Activated CD4-positive, alpha-beta T cell treated with anti-CD3 and anti-CD28 coated beads, Interleukin-2, Interleukin-6, amounts not matched to agents 100 ng/mL and 50 ng/mL, durations not matched to agents 16 hours and 8 hours (primary cell): ENCODE measurements around the gene KIF7.

Experiments
- DNase-seq: peaks from one replicate; pipeline ENCODE4 v3.0.0-alpha.2; 2020

The KIF7 gene

DNA sequence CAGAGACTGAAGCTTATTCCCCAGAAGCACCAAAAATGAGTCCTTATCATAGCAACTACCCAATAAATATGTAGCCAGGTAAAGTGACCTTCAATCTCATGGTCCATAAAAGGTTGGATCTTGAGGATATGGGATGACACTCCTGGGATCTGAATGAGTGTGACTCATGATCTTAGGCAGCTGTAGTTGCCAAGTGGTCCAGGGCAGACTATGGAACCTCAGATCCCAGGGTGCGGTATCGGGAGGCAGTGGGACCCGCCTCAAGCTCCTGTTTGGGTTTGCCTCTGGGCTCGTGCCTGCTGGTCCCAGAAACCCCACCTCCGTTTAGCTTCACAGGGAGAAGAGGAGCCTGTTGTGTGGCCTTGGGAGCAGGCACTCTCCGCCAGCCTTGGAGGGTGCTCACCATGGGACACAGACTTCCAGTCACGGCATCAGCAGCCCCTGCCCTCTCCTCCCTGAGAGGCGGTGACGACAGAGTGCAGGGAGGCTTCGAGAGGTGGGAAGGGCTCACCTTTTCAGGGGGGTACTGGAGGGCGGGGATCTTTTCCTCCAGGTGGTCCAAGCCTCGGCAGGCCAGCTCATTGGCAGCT, 15.8 kb upstream of the KIF7 start:
- DNase-seq = no peak

DNA sequence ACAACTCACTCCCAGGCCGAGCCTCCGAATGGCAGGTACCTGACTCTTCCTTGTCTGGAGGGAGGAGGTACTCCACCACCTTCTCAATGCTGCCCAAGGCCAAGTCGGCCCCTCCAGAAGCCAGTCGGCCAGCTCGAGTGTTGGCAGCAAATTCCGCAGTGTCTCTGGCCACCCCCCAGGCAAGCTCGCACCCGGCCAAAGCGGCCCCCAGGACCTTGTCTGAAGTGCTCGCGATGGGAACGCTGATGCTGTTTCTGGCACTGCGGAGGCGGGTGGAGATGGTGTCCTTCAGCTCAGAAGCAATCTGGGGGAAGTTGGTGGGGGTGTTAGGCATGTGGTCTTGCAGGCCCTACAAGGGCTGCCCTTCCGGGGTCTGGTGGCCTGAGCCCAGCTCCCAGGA, 14.7 kb upstream of the KIF7 start:
- no peak for DNase-seq

GRCh38 chr15:89669309-89669865, 14.1 kb upstream of the KIF7 start:
- no peak for DNase-seq

GRCh38 chr15:89668171-89668570, 12.9 kb upstream of the KIF7 start:
- no peak for DNase-seq

GRCh38 chr15:89667706-89667960, 12.4 kb upstream of the KIF7 start:
- DNase-seq = no peak

DNA sequence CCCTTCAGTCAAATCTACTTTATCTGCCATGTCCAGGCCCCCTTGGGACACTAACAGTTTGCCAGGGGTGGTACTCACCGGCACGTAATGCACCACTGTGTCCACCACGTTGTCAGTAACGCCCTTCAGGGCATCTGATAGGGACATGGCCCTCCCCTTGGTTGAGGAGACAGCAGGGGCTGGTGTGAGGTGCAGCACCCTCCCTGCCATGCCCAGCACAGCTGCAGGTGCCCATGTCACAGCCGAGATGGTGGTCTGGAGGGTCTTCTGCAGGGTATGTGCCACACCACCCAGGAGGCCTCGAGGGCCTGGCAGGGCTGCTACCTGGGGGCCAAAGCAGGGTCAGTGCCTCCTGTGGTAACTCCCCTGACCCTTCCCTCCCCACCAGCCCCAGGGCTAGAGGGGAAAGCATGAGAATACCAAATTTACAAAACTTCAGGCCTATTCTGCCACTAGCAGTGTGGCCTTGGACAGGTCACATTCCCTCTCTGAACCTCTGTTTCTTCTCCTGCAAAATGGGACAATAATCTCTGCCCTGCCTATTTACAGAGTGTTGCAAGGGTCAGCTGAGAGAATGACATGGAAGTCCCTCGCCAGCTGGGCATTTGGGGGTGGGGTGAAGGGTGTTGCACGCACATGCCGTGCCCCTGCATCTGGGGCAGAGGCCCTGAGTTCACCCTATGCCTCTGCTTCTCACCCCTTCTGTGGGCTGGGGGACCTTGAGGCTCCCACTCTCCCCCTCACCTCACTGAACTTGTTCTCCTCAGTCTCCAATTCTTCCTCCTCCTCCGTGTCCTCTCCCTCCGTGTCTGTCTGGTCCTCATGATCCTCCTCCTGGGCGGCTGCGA, 11.8 kb upstream of the KIF7 start:
- no peak for DNase-seq

DNA sequence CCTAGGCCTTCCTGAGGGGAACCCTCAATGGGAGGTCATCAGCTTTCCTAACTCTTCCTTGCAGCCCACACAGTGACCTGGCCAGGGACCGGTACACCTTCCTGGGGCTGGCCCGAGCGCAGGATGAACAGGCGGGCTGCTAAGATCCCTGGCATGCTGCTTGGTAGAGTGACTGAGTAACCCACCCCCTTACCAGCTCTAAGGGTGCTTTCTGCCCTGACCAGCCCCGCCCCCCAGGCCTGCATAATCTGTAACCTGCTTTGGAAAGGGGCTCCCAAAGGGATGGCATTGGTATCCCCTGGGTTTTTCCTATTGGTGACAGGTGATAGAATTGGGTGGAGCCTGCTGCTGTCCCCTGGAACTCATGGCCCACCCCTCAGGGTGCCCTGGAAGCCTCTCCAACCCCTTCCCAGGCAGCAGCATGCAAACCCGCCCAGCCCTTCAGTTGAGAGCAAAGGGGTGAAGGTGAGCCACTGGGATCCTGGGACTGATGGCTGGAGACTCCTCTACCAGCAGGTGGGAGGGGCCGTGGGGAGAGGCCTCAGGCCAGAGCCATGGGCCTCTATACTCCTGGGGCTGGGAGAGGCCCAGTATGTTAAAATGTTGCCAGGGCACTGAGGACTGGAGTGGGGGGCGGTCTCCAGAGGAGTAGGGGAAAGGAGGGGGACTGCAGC, 11.1 kb upstream of the KIF7 start:
- no peak for DNase-seq

- peak; percentile 31 for DNase-seq
These were observed 10.3 kb upstream of the KIF7 start for GRCh38 chr15:89665449-89666181.

DNA sequence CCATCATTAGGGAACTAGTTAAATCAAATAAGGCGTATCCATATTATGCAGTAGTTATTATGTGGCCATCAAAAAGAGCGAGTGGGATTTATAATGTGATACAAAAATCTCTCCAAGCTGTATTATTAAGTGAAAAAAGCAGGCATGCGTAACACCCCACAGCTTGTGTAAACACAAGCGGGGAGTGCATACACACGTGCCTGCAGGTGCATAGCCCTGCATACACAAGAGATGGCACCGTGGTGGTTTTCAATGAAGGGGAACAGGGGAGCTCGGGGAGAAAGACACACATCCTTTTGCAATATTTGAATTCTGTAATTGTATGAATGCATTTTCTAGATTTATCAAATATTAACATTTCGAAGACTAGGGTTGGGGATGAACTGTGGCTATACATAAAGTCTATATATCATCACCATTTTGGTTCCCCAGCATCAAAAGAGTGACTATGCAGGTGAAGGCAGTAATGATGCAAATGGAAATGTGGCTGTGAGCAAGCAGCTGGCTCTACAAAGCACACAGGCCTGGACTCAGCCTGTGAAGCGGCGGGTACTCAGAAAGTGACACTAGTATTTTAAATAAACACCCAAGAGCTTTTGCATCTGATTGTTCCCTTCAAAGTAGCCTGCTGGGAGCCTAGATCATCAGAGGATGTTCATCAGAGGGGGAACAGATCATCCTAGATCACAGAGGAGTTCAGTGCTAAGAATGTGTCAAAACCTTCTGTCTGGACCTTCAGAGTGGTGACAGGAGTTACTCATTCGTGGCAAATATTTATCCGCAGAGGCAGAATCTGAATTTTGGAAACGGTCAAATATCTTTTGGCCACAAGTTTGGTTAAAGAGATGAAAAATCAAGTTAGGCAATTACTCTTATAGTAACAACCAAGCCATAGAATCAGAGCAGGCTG, 9.4 kb upstream of the KIF7 start:
- no peak for DNase-seq

GRCh38 chr15:89662893-89663626, 7.8 kb upstream of the KIF7 start:
- no peak for DNase-seq

GRCh38 chr15:89660556-89660955, 5.3 kb upstream of the KIF7 start:
- DNase-seq = no peak

- no peak for DNase-seq
These were observed 4.0 kb upstream of the KIF7 start for GRCh38 chr15:89659295-89659694.

- no peak for DNase-seq
These were observed 2.5 kb upstream of the KIF7 start for GRCh38 chr15:89657686-89658200.

GRCh38 chr15:89656116-89656815, 999 bp upstream of the KIF7 start:
- DNase-seq = no peak

DNA sequence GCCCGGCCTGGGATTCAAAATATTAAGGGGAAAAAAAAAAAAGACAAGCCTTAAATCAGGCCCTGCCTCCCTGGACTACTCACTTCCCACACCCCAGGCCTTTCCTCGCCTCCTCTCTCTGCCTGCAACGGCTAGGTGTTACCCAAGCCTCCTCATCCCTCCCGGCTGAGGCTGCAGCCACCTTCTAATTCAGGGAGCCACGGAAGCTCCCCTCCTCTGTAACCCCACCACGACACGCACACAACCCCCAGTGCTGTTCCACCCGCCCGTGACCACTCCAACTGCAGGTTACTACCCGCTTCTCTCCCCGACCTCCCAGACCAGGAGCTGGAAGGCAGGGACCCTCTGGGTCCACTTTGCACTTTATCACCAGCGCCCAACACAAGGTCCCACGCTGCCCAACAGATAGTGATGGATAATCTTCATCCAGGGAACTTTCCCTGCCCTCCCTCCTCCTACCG, 936 bp downstream of the KIF7 start:
- no peak for DNase-seq

DNA sequence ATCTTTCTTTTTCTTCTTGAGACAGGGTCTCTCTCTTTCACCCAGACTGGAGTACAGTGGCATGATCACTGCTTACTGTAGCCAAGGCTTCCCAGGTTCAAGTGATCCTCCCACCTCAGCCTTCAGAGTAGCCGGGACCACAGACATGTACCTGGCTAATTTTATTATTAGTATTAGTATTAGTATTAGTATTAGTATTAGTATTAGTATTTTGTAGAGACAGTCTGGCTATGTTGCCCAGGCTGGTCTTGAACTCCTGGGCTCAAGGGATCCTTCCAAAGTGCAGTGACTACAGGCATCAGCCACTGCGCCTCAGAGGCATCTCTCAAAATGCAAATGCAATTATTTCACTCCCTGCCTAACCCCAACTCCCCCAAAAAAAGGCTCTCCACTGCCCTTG, 1.7 kb downstream of the KIF7 start:
- DNase-seq = no peak

- DNase-seq = no peak
These were observed 2.6 kb downstream of the KIF7 start for GRCh38 chr15:89652666-89653065.

DNA sequence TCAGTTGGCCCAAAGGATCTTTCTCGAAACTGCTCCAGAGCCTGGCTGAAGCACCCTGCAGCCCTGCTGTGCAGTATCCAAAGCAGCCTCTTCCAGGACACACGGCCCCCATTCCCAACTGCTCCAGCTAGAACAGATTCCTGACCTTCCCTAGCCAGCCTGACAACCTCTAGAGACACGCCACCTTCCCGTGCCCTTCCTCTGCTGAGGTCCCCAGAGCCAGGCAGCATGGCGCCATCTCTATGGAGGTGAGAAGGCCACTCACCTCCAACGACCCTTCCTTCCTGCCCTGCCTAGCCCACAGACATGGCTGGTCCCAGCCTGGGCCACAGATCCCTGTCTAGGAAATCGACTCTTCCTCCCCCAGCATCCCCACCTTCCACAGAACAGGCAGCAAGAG, 3.1 kb downstream of the KIF7 start:
- DNase-seq = no peak

GRCh38 chr15:89649716-89650115, 5.6 kb downstream of the KIF7 start:
- no peak for DNase-seq

GRCh38 chr15:89649013-89649625, 6.1 kb downstream of the KIF7 start:
- no peak for DNase-seq
